22Rv1 (cell line): ENCODE measurements around the gene SLC10A7.

ENCODE experiments used
- H3K27ac ChIP-seq: fragments of 450-650 bp; 2 replicates; pipeline ENCODE4 v1.5.1; 2017
- ZFX ChIP-seq: fragments of 450-650 bp; IDR thresholded peaks from 2 replicates; pipeline ENCODE4 v1.6.1; 2017; ENCODE audit warnings: antibody characterized with exemption, borderline replicate concordance
- TF ChIP-seq, protein P1 (sequence below): fragments of 450-650 bp; IDR thresholded peaks from 2 replicates; pipeline ENCODE4 v1.5.1; 2017; ENCODE audit warnings: mild to moderate bottlenecking

Gene SLC10A7

DNA sequence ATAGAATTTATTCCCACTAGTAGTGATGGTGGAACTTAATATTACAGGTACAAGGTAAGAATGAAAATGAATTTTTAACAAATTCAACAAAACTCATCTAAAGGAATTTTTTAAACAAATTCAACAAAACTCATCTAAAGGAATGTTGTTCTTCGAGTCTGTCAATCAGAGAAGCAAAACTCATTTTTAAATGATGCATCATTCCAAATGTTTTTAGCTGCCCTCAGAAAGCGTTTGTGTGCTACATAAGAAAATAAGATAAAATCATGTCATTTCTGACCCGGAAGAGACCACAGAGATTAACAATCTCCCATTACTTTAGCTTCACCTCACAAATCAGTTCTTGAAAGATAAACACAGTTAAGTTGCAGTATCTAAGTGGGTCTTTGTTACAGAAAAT lies 178.0 kb downstream of the SLC10A7 start:
- TF ChIP-seq ZFX, result no peak
- TF ChIP-seq, protein P1, sequence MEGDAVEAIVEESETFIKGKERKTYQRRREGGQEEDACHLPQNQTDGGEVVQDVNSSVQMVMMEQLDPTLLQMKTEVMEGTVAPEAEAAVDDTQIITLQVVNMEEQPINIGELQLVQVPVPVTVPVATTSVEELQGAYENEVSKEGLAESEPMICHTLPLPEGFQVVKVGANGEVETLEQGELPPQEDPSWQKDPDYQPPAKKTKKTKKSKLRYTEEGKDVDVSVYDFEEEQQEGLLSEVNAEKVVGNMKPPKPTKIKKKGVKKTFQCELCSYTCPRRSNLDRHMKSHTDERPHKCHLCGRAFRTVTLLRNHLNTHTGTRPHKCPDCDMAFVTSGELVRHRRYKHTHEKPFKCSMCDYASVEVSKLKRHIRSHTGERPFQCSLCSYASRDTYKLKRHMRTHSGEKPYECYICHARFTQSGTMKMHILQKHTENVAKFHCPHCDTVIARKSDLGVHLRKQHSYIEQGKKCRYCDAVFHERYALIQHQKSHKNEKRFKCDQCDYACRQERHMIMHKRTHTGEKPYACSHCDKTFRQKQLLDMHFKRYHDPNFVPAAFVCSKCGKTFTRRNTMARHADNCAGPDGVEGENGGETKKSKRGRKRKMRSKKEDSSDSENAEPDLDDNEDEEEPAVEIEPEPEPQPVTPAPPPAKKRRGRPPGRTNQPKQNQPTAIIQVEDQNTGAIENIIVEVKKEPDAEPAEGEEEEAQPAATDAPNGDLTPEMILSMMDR, result no peak
- H3K27ac ChIP-seq, result peak overlapping the region; percentile 25; the same call in 1 of the 2 replicates

DNA sequence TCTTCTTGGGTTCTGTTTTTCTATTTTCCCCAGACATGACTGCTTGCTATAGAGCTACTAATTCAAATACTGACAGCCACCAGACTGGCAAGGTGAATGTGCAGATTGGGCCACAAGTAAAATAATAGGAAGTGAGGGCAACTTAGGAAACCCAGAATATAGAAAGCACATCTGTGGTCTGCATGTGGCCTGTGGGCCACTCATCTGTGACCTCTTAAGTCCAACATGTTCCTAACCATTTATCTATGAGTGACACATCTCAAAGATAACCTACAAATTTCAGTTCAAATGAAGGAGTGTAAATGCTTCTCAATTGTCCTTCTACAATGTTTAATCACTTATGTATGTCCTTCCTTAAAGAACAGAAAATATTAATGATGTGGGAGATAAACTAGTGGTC lies 178.5 kb downstream of the SLC10A7 start:
- TF ChIP-seq, protein P1, result no peak
- TF ChIP-seq ZFX, result no peak
- H3K27ac ChIP-seq, result peak overlapping the region; percentile 25

DNA sequence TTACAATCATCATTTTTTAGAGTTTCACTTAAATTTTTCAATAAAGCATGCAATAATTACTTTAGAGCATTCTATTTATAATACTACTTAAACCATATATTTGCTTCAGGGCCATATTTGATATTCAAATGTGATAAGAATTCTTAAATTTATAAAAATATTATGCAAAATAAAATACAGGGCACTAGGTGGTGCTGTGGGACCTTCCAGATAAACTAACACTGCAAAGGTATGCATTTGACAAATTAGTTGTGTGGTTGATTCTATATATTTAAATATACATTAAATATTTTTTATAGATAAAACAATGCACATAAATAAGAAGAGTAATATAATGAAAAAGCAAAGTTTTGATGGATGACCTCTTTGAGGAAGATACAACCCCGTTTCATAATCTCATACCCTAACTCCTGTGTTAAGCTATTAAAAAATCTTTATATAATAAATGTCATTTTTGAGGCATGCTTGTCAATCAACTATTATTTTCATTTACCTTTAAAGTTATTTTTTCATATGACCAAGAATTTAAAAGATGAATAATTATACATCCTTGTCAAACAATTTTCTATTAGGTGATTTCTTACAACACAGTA lies 179.0 kb downstream of the SLC10A7 start:
- no peak for TF ChIP-seq ZFX
- TF ChIP-seq, protein P1, result peak; percentile 84
- H3K27ac ChIP-seq, result peak overlapping the region; percentile 25

DNA sequence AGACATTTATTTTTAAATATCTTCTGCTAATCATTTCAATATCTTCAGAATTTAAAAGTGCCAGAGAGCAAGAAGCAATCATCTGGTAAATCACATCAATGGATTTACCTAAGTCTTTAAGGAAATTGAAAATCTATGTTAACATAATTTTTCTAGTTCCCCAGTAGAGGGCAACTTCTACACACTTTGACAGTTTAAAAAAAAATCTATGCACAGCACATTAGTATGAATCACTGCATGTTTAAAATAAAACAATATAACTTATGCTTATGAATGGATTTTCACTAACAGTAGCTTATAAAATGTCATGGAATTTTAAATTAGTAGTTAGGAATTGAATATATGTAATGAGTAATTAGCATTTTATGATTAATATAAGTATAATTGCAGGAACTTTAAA lies 180.9 kb downstream of the SLC10A7 start:
- no peak overlapping the region for H3K27ac ChIP-seq

DNA sequence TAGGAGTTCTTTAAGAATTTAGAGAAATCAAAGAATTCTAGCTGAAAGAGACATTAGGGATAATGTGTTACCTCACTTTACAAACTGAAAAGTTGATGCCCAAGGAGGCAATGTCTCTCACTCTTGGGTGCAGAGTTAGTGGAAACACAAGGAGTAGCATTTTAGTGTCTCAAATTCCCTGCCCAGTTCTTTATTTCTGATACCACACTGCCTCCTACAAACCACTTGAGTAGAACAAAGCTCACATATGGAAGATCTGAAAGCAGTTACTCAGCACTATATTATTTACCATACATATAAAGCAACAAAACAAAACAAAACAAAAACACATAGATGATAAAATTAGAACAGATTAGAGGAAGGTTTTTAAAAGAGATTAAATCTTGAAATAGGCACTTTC lies 183.2 kb downstream of the SLC10A7 start:
- H3K27ac ChIP-seq, result peak overlapping the region; percentile 87
- no peak for TF ChIP-seq ZFX
- TF ChIP-seq, protein P1, result peak; percentile 20; the same call in 1 of the 2 replicates

More for the DNA sequence above, 180.9 kb downstream of the SLC10A7 start:
- TF ChIP-seq, protein P1, result peak; percentile 75
- no peak for TF ChIP-seq ZFX

DNA sequence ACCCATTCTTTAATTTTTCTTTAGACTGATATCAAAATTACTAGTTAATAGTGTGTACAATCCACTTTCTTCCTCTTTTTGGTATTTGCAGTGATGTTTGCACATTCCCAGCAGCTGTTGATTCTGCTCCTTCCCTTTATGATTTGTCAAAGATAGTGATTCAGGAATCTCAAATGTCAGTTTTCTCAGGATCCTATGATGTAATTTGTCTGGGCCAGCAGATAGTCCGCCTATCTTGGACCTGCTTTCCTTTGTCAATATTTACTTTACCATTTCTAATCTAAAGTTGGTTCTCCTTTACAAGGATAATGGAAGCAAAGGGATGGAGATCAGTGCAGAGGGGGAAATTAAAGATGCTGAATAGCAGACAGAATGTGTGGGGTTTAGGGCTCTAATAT lies 185.3 kb downstream of the SLC10A7 start:
- H3K27ac ChIP-seq, result peak overlapping the region; percentile 87
- TF ChIP-seq, protein P1, result no peak
- TF ChIP-seq ZFX, result no peak

DNA sequence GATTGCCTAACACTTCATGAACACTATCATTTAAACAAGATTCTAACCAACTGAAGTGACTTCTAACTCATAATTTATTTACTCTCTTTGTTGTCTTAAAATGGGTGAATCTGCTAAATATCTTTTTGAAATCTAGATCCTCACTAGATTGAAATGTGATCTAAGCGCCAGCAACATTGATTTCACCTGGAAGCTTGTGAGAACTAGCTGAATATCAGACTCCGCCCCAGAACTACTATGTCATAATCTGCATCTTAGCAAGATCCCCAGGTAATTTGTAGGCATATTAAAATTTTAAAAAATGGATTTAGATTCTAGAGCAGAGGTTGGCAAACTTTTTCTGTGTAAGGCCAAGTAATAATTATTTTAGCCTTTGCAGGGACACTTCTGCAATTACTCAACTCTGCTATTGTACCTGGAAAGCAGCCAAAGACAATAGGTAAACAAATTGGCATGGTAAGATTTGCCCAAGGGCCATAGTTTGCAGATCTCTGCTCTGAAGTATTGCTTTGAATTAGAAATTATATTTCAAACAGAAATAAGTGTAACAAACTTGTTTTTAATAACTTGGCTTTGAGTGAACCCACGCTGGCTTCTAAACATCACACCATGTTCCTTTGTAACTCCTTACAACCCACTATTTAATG lies 185.9 kb downstream of the SLC10A7 start:
- peak overlapping the region; percentile 87 for H3K27ac ChIP-seq
- TF ChIP-seq, protein P1, result no peak
- no peak for TF ChIP-seq ZFX
